ENCODE measurements around the gene ATP10A.
A peak's percentile ranks its signal among the peaks of the same experiment; 100 is the strongest.
"Not testable (repeated sequence)": the region's sequence is repeated elsewhere in the genome, so short reads cannot be mapped to it uniquely, and the experiment has no call there.

Gene ATP10A

GRCh38 chr15:25780479-25781255 is 82.5 kb downstream of the ATP10A start:
- CTCF ChIA-PET, result no interaction called here
- peaks cover 23% of the 10 kb centered on the region for H3K36me3 Mint-ChIP-seq
- no peak overlapping the region for H3K4me3 Mint-ChIP-seq
- DNase-seq, result no peak
- no peaks in the 10 kb centered on the region for H3K27me3 Mint-ChIP-seq
- no peak overlapping the region for H3K27ac Mint-ChIP-seq
- no peaks in the 10 kb centered on the region for H3K9me3 Mint-ChIP-seq
- H3K4me1 Mint-ChIP-seq, result peaks cover 33% of the 10 kb centered on the region

- Mint-ChIP-seq H3K36me3 (peaks cover 28% of the 10 kb centered on the region), H3K9me3 (no peaks in the 10 kb centered on the region), H3K27ac (no peak overlapping the region), H3K4me3 (no peak overlapping the region), H3K4me1 (peaks cover 31% of the 10 kb centered on the region), H3K27me3 (no peaks in the 10 kb centered on the region)
- CTCF ChIA-PET, result no interaction called here
- DNase-seq, result no peak
Measured at GRCh38 chr15:25778161-25778560, 85.0 kb downstream of the ATP10A start.

DNA sequence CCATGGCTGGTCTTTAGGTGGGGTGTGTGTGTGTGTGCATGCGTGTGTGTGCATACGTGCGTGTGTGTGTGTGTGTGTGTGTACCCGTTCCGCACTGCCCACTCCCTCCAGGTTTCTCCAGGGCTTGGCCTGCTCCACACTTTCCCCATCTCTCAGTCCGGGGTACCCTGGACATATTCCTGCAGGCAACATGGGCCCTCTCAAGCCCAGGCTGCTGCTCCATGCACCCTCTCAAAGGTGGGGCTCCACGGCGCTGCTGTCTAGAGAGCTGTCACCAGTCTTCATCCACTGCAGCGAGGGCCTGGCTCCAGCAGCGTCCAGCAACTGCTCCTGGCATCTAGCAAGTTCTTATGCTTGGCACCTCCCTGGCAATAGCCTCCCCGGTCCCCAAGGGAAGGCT is 86.1 kb downstream of the ATP10A start:
- peaks cover 30% of the 10 kb centered on the region for H3K36me3 Mint-ChIP-seq
- no peak overlapping the region for H3K27ac Mint-ChIP-seq

DNA sequence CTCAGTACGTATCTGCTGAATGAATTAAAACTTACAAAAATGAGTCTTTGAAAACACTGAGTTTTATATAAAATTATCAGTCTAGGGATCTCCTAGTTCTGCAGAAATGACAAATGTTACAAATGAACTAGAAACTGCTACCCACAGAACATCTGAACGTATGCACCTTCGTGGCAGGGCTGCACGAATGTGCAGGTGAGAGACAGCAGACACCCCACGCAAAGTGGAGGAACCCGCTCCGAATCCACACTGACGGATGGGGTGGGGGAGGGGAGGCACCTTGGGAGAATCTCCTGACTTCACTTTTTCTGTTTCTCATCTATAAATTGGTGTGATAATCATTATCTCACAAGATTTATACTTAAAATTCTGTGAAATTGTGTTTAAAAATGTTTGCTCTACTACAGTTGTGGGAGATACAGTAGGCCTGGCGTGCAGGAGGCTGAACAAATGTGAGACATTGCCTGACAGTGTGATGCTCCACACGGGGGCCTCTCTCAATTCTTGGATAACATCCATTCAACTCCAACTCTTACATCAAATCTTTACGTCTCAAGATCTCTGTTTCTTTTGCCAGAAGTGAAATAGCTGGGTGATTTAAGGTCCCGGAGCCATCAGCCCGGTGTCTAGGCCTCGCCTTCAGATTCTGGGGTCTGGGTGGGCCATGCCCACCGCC is 86.9 kb downstream of the ATP10A start:
- peak overlapping the region; percentile 1 for H3K27ac Mint-ChIP-seq
- CTCF ChIA-PET, result no interaction called here
- no peak for DNase-seq
- H3K36me3 Mint-ChIP-seq, result peaks cover 30% of the 10 kb centered on the region
- no peaks in the 10 kb centered on the region for H3K9me3 Mint-ChIP-seq
- H3K4me1 Mint-ChIP-seq, result peaks cover 31% of the 10 kb centered on the region
- no peak overlapping the region for H3K4me3 Mint-ChIP-seq
- no peaks in the 10 kb centered on the region for H3K27me3 Mint-ChIP-seq

More for the DNA sequence above, 86.1 kb downstream of the ATP10A start:
- no peak for DNase-seq
- Mint-ChIP-seq H3K4me3 (no peak overlapping the region), H3K9me3 (no peaks in the 10 kb centered on the region), H3K27me3 (no peaks in the 10 kb centered on the region), H3K4me1 (peaks cover 31% of the 10 kb centered on the region)
- CTCF ChIA-PET, result no interaction called here

- CTCF ChIA-PET, result interaction anchor here (1.0 kb wide), 1 partner anchor 9 kb away, joined by 3 read pairs; no protein-coding TSS in a partner anchor
- H3K4me1 Mint-ChIP-seq, result peaks cover 35% of the 10 kb centered on the region
- H3K27ac Mint-ChIP-seq, result no peak overlapping the region
- no peak for DNase-seq
- H3K9me3 Mint-ChIP-seq, result no peaks in the 10 kb centered on the region
- H3K4me3 Mint-ChIP-seq, result no peak overlapping the region
- H3K36me3 Mint-ChIP-seq, result peaks cover 28% of the 10 kb centered on the region
- H3K27me3 Mint-ChIP-seq, result no peaks in the 10 kb centered on the region
Measured at GRCh38 chr15:25775317-25775912, 87.7 kb downstream of the ATP10A start.

- no peak for DNase-seq
- Mint-ChIP-seq H3K9me3 (no peaks in the 10 kb centered on the region), H3K27me3 (no peaks in the 10 kb centered on the region), H3K36me3 (peaks cover 26% of the 10 kb centered on the region), H3K4me3 (no peak overlapping the region), H3K4me1 (peaks cover 33% of the 10 kb centered on the region), H3K27ac (no peak overlapping the region)
- CTCF ChIA-PET, result interaction anchor here (0.6 to 1.0 kb wide), 2 partner anchors 9 to 86 kb away, joined by 3 read pairs; no protein-coding TSS in a partner anchor
Measured at GRCh38 chr15:25774871-25775270, 88.3 kb downstream of the ATP10A start.

- Mint-ChIP-seq H3K9me3 (no peaks in the 10 kb centered on the region), H3K4me3 (no peak overlapping the region), H3K27me3 (no peaks in the 10 kb centered on the region), H3K36me3 (peaks cover 19% of the 10 kb centered on the region), H3K4me1 (peaks cover 24% of the 10 kb centered on the region), H3K27ac (no peak overlapping the region)
- no peak for DNase-seq
- CTCF ChIA-PET, result no interaction called here
Measured at GRCh38 chr15:25773248-25773647, 89.9 kb downstream of the ATP10A start.

GRCh38 chr15:25772500-25772899 is 90.6 kb downstream of the ATP10A start:
- Mint-ChIP-seq H3K9me3 (no peaks in the 10 kb centered on the region), H3K27ac (no peak overlapping the region), H3K4me3 (no peak overlapping the region), H3K4me1 (peaks cover 21% of the 10 kb centered on the region), H3K27me3 (no peaks in the 10 kb centered on the region), H3K36me3 (peaks cover 16% of the 10 kb centered on the region)
- no peak for DNase-seq
- CTCF ChIA-PET, result interaction anchor here (1.4 kb wide), 1 partner anchor 11 kb away, joined by 7 read pairs; no protein-coding TSS in a partner anchor

GRCh38 chr15:25771736-25772135 is 91.4 kb downstream of the ATP10A start:
- H3K9me3 Mint-ChIP-seq, H3K4me3 Mint-ChIP-seq, H3K27me3 Mint-ChIP-seq, DNase-seq: not testable (repeated sequence)
- Mint-ChIP-seq H3K36me3 (peaks cover 23% of the 10 kb centered on the region), H3K27ac (peak overlapping the region; percentile 65), H3K4me1 (peaks cover 21% of the 10 kb centered on the region)
- CTCF ChIA-PET, result interaction anchor here (1.2 to 1.4 kb wide), 2 partner anchors 12 to 162 kb away, joined by 4 to 7 read pairs; no protein-coding TSS in a partner anchor

DNA sequence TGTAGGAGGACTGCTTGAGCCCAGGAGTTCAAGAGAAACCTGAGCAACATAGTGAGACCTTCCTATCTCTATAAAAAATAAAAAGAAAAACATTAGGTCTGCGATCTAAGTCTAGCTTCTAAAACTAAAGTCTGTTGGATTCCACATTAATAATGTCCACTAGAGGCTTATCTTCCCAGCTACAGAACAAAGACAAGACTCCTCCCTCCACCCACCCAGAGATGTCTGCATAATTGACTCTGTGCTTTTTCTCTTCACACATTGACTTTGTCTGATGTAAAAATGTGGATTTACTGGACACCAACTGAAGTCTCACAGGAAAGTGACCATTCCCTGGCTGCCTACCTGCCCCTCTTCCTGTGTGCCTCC is 91.8 kb downstream of the ATP10A start:
- no peak overlapping the region for H3K4me3 Mint-ChIP-seq

DNA sequence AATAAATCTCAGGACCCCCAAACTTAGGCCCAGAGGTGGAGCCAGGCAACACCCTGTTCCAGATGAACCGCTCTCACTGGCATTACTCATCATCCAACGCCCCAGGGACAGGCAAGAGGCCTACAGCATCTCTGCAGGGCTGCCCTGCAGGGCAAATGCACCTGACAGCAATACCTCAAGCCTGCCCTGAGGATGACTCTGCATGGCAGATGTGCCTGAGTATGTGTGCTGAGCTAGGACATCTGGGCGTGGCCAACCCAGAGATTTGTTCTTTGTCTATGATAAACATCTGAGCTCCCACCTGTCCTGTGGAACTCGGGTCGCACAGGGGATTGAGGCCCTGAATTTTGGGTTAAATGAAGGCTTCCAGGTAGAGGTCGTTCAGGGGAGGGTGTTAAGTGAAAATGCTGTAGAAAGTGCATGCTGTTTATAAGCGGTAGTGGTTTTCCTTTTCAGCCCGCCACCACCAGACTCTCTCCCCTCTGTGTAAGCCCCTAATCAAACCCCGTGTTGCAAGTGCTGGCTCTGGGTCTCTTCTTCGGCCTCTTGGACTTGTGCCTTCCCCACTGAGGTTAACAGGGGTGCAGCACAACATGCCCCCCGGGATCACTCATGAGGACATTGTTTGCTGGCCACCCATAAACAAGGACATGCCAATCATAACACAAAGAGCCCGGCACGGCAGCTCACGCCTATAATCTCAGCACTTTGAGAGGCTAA is 92.3 kb downstream of the ATP10A start:
- H3K36me3 Mint-ChIP-seq, result peaks cover 28% of the 10 kb centered on the region
- peaks cover 15% of the 10 kb centered on the region for H3K4me1 Mint-ChIP-seq
- H3K9me3 Mint-ChIP-seq, result no peaks in the 10 kb centered on the region
- H3K27ac Mint-ChIP-seq, result no peak overlapping the region
- DNase-seq, result no peak
- H3K4me3 Mint-ChIP-seq, result no peak overlapping the region
- no peaks in the 10 kb centered on the region for H3K27me3 Mint-ChIP-seq
- CTCF ChIA-PET, result interaction anchor here (1.2 to 1.4 kb wide), 2 partner anchors 13 to 163 kb away, joined by 4 to 7 read pairs; no protein-coding TSS in a partner anchor

More for the DNA sequence above, 91.8 kb downstream of the ATP10A start:
- no peaks in the 10 kb centered on the region for H3K27me3 Mint-ChIP-seq
- CTCF ChIA-PET, result interaction anchor here (1.2 to 1.4 kb wide), 2 partner anchors 12 to 163 kb away, joined by 4 to 7 read pairs; no protein-coding TSS in a partner anchor
- no peak for DNase-seq
- H3K4me1 Mint-ChIP-seq, result peaks cover 17% of the 10 kb centered on the region
- H3K9me3 Mint-ChIP-seq, result no peaks in the 10 kb centered on the region
- peaks cover 23% of the 10 kb centered on the region for H3K36me3 Mint-ChIP-seq
- peak overlapping the region; percentile 65 for H3K27ac Mint-ChIP-seq

- H3K4me1 Mint-ChIP-seq, result peaks cover 10% of the 10 kb centered on the region
- H3K36me3 Mint-ChIP-seq, result peaks cover 36% of the 10 kb centered on the region
- no peaks in the 10 kb centered on the region for H3K9me3 Mint-ChIP-seq
- no peak overlapping the region for H3K4me3 Mint-ChIP-seq
- no peaks in the 10 kb centered on the region for H3K27me3 Mint-ChIP-seq
- CTCF ChIA-PET, result no interaction called here
- no peak overlapping the region for H3K27ac Mint-ChIP-seq
- DNase-seq, result no peak
Measured at GRCh38 chr15:25770031-25770430, 93.1 kb downstream of the ATP10A start.

DNA sequence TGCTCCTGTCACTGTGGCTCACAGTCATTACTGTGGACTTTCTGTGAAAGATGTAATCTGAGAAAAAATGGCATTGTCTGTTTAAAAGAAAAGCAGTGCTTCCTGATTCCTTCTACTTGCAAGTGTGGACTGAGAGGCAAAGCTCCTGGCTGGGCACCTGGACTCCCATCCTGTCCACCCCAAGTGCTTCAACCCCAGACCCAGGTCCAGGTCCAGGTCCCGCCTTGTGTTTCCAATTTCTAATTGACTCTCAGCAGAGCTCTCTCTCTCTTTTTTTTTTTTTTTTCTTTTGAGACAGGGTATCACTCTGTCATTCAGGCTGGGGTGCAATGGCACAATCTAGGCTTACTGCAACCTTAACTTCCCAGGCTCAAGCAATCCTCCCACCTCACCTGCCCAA is 94.9 kb downstream of the ATP10A start:
- DNase-seq, result no peak
- H3K36me3 Mint-ChIP-seq, result peaks cover 44% of the 10 kb centered on the region

More for the DNA sequence above, 94.9 kb downstream of the ATP10A start:
- Mint-ChIP-seq H3K27ac (peak overlapping the region; percentile 37), H3K4me1 (peaks cover 7% of the 10 kb centered on the region), H3K27me3 (no peaks in the 10 kb centered on the region), H3K9me3 (no peaks in the 10 kb centered on the region), H3K4me3 (no peak overlapping the region)
- CTCF ChIA-PET, result no interaction called here
